ENCODE measurements around the gene TVP23A. TPM values are rescaled to one million over a fixed set of nuclear protein-coding genes. Genes with fewer than 3 reads are reported as not detected.
A peak's percentile ranks its signal among the peaks of the same experiment; 100 is the strongest.

The TVP23A gene
- 0.32 and 1.4 TPM in 2 replicates for total RNA-seq (2014; rRNA removed; shearing (Covaris generic))
- polyA plus RNA-seq (2015; cell fraction: cytosol; rRNA removed): 0.03 and 0.19 TPM in 2 replicates
- polyA plus RNA-seq (2015; cell fraction: nucleus; rRNA removed): 0.69 and 0.76 TPM in 2 replicates

- no peak for DNase-seq (ENCODE audit: low read depth, low spot score)
- in situ Hi-C loops (cut with HindIII; ENCODE audit: low pct_unique_long_range_greater_than_20kb, low sequenced_read_pairs): no loop called here
Observed at GRCh38 chr16:10817963-10818941, at the start of gene TVP23A. Gene TVP23A, minus strand, starts transcription at chr16:10818794. Its CDS starts 301 bp downstream, at chr16:10818493.

- no peak for DNase-seq (ENCODE audit: low read depth, low spot score)
- in situ Hi-C loops (cut with HindIII; ENCODE audit: low pct_unique_long_range_greater_than_20kb, low sequenced_read_pairs): no loop called here
Observed at GRCh38 chr16:10868104-10868595, 49.6 kb upstream of the TVP23A start.

- in situ Hi-C loops (cut with HindIII; ENCODE audit: low pct_unique_long_range_greater_than_20kb, low sequenced_read_pairs): no loop called here
Observed at GRCh38 chr16:10867199-10867598, 48.6 kb upstream of the TVP23A start.

GRCh38 chr16:10865991-10866966 lies 47.7 kb upstream of the TVP23A start:
- no peak for DNase-seq (ENCODE audit: low read depth, low spot score)
- in situ Hi-C loops (cut with HindIII; ENCODE audit: low pct_unique_long_range_greater_than_20kb, low sequenced_read_pairs): no loop called here

More at GRCh38 chr16:10867199-10867598, 48.6 kb upstream of the TVP23A start:
- DNase-seq (ENCODE audit: low read depth, low spot score): no peak

GRCh38 chr16:10862438-10862837 lies 43.8 kb upstream of the TVP23A start:
- in situ Hi-C loops (cut with HindIII; ENCODE audit: low pct_unique_long_range_greater_than_20kb, low sequenced_read_pairs): no loop called here
- peak; percentile 33 for DNase-seq (ENCODE audit: low read depth, low spot score)

DNA sequence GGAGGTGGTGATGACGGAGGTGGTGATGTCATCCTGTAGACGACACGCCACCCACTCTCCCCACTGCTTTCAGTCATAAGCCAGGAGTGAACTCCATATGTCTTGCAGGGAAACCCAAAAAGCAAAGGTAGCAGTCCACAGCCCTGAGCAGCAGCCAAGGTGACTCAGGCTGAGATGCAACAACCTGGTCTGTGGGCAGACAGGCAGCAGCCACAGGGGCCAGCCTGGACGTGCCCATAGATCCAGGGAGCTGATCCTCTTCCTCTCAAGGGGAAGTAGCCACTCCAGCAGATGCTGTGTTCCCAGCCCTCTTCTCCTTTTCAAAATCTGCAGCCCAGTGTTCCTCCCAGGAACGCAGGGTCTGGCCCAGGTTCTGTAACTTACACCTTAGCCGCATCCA lies 41.1 kb upstream of the TVP23A start:
- no peak for DNase-seq (ENCODE audit: low read depth, low spot score)
- in situ Hi-C loops (cut with HindIII; ENCODE audit: low pct_unique_long_range_greater_than_20kb, low sequenced_read_pairs): no loop called here

DNA sequence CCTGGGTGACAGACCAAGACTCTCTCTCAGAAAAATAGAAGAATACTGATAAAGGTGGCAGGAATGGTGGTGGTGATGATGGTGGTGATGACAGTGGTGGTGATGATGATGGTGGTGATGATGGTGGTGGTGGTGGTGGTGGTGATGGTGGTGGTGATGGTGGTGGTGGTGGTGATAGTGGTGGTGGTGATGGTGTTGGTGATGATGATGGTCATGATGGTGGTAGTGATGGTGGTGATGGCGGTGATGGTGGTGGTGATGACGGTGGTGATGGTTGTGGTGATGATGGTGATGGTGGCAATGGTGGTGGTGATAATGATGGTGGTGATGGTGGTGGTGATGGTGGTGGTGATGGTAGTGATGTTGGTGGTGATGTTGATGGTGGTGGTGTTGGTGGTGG lies 40.4 kb upstream of the TVP23A start:
- in situ Hi-C loops (cut with HindIII; ENCODE audit: low pct_unique_long_range_greater_than_20kb, low sequenced_read_pairs): no loop called here
- no peak for DNase-seq (ENCODE audit: low read depth, low spot score)

GRCh38 chr16:10858203-10858602 lies 39.6 kb upstream of the TVP23A start:
- in situ Hi-C loops (cut with HindIII; ENCODE audit: low pct_unique_long_range_greater_than_20kb, low sequenced_read_pairs): no loop called here

GRCh38 chr16:10856042-10856441 lies 37.4 kb upstream of the TVP23A start:
- in situ Hi-C loops (cut with HindIII; ENCODE audit: low pct_unique_long_range_greater_than_20kb, low sequenced_read_pairs): no loop called here
- no peak for DNase-seq (ENCODE audit: low read depth, low spot score)

More at GRCh38 chr16:10858203-10858602, 39.6 kb upstream of the TVP23A start:
- DNase-seq (ENCODE audit: low read depth, low spot score): no peak

DNA sequence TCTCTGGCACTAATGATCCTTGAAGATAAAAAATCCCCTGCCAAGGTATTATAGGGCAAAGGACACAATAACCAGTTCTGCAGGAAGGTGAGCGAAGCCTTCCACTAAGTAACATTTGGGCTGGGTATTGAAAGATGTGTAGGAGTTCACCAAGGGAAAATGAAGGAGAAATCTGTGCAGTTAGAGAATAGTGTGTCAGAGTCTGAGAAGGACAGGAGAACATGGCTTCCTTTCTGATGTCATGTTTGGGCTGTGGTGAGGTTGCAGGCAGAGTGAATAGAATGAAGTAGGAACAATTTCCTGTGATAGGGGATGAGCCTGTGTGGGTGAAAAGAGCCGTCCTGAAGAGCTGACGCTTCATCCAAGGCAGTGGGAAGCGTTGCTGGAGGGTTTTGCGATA lies 34.4 kb upstream of the TVP23A start:
- DNase-seq (ENCODE audit: low read depth, low spot score): no peak
- in situ Hi-C loops (cut with HindIII; ENCODE audit: low pct_unique_long_range_greater_than_20kb, low sequenced_read_pairs): no loop called here

- in situ Hi-C loops (cut with HindIII; ENCODE audit: low pct_unique_long_range_greater_than_20kb, low sequenced_read_pairs): no loop called here
- no peak for DNase-seq (ENCODE audit: low read depth, low spot score)
Observed at GRCh38 chr16:10852286-10852685, 33.7 kb upstream of the TVP23A start.

- in situ Hi-C loops (cut with HindIII; ENCODE audit: low pct_unique_long_range_greater_than_20kb, low sequenced_read_pairs): no loop called here
- DNase-seq (ENCODE audit: low read depth, low spot score): no peak
Observed at GRCh38 chr16:10851512-10851911, 32.9 kb upstream of the TVP23A start.

- in situ Hi-C loops (cut with HindIII; ENCODE audit: low pct_unique_long_range_greater_than_20kb, low sequenced_read_pairs): no loop called here
- no peak for DNase-seq (ENCODE audit: low read depth, low spot score)
Observed at GRCh38 chr16:10850478-10850850, 31.9 kb upstream of the TVP23A start.

GRCh38 chr16:10849736-10850477 lies 31.3 kb upstream of the TVP23A start:
- no peak for DNase-seq (ENCODE audit: low read depth, low spot score)
- in situ Hi-C loops (cut with HindIII; ENCODE audit: low pct_unique_long_range_greater_than_20kb, low sequenced_read_pairs): no loop called here

GRCh38 chr16:10847176-10847575 lies 28.6 kb upstream of the TVP23A start:
- no peak for DNase-seq (ENCODE audit: low read depth, low spot score)
- in situ Hi-C loops (cut with HindIII; ENCODE audit: low pct_unique_long_range_greater_than_20kb, low sequenced_read_pairs): no loop called here

GRCh38 chr16:10846213-10846998 lies 27.8 kb upstream of the TVP23A start:
- in situ Hi-C loops (cut with HindIII; ENCODE audit: low pct_unique_long_range_greater_than_20kb, low sequenced_read_pairs): no loop called here
- no peak for DNase-seq (ENCODE audit: low read depth, low spot score)
